C4-2B (cell line): ENCODE results near the gene TGFBR3.

Experiments
- CTCF ChIP-seq: fragments of 450-650 bp; conservative IDR thresholded peaks from 2 replicates; pipeline ENCODE4 v1.5.1; 2017; ENCODE audit warnings: mild to moderate bottlenecking
- ZFX ChIP-seq: fragments of 450-650 bp; IDR thresholded peaks from 2 replicates; pipeline ENCODE4 v1.6.1; 2017

- TF ChIP-seq CTCF (no peak), ZFX (no peak)
These were observed 81.4 kb downstream of the TGFBR3 start for GRCh38 chr1:91804546-91805023.
